Cardiac muscle cell (in vitro differentiated cells and primary cell): ENCODE results near the gene PDE7B. TPM values are rescaled to one million over a fixed set of nuclear protein-coding genes. Genes with fewer than 3 reads are reported as not detected.
A peak's percentile ranks its signal among the peaks of the same experiment; 100 is the strongest.

Experiments used
- DNase-seq, 2 donors: peaks; one replicate each; pipeline versions ENCODE4 v3.0.0 to v3.0.0-alpha.2; 2010 to 2017; ENCODE audit warnings: low read depth in 1 of 2, low spot score in 1 of 2
- H3K27ac ChIP-seq: fragments of 200-600 bp; sonication (generic); 2 replicates; pipeline ENCODE4 v1.5.1; 2016
- H3K27me3 ChIP-seq: fragments of 200-600 bp; sonication (generic); 2 replicates; pipeline ENCODE4 v1.6.0; 2016; ENCODE audit warnings: control low read depth
- H3K36me3 ChIP-seq: fragments of 200-600 bp; sonication (generic); 2 replicates; pipeline ENCODE4 v1.5.1; 2016; ENCODE audit warnings: control low read depth
- H3K4me1 ChIP-seq: fragments of 200-600 bp; sonication (generic); 2 replicates; pipeline ENCODE4 v1.8.1; 2017; ENCODE audit warnings: low read depth, mild to moderate bottlenecking, mixed run types
- H3K4me3 ChIP-seq: fragments of 200-600 bp; sonication (generic); 2 replicates; pipeline ENCODE4 v1.5.1; 2016; ENCODE audit warnings: mild to moderate bottlenecking
- H3K9me3 ChIP-seq: fragments of 200-600 bp; sonication (generic); 2 replicates; pipeline ENCODE4 v1.5.1; 2017; ENCODE audit warnings: low read depth, mild to moderate bottlenecking, control low read depth
- CTCF ChIP-seq: IDR thresholded peaks from 2 replicates; pipeline ENCODE4 v1.5.1; 2012; ENCODE audit warnings: low read depth, mild to moderate bottlenecking, low read length
- polyA plus RNA-seq: library from polyadenylated mRNA; unstranded; fragments of >200 nt; fragmentation: Nextera tagmentation; extraction: Ambion mirVana; gene quantifications from 2 replicates; pipeline ENCODE4 v1.2.1, GENCODE V29; 2016
- total RNA-seq: library from RNA; depleted of rRNA; stranded (reverse); fragments of >200 nt; gene quantifications from 2 replicates; pipeline ENCODE4 v1.2.3, GENCODE V29; 2016

Gene PDE7B
- total and polyA plus RNA-seq, 2 experiments from 2014 or later: 0.04 to 0.60 TPM

- Histone ChIP-seq H3K4me1 (peaks cover 3% of the 10 kb centered on the region), H3K36me3 (no peaks in the 10 kb centered on the region), H3K27ac (no peak overlapping the region), H3K4me3 (no peak overlapping the region), H3K9me3 (no peaks in the 10 kb centered on the region), H3K27me3 (no peaks in the 10 kb centered on the region)
- no peak for TF ChIP-seq CTCF
- no peak for DNase-seq
These were observed 99.7 kb downstream of the PDE7B start for GRCh38 chr6:135951169-135951568.

GRCh38 chr6:135953818-135954217 lies 102.3 kb downstream of the PDE7B start:
- Histone ChIP-seq H3K27me3 (no peaks in the 10 kb centered on the region), H3K36me3 (no peaks in the 10 kb centered on the region), H3K27ac (no peak overlapping the region), H3K9me3 (no peaks in the 10 kb centered on the region), H3K4me3 (no peak overlapping the region), H3K4me1 (peaks cover 3% of the 10 kb centered on the region)
- no peak for TF ChIP-seq CTCF
- DNase-seq: no peak

- H3K27ac ChIP-seq: no peak overlapping the region
These were observed 103.6 kb downstream of the PDE7B start for GRCh38 chr6:135955099-135955498.

GRCh38 chr6:135962731-135963130 lies 111.2 kb downstream of the PDE7B start:
- Histone ChIP-seq H3K27me3 (no peaks in the 10 kb centered on the region), H3K4me1 (no peaks in the 10 kb centered on the region), H3K4me3 (no peak overlapping the region), H3K27ac (no peak overlapping the region), H3K36me3 (no peaks in the 10 kb centered on the region), H3K9me3 (no peaks in the 10 kb centered on the region)
- DNase-seq: peak in 1 of 2 donors; percentile 92
- no peak for TF ChIP-seq CTCF

More at GRCh38 chr6:135955099-135955498, 103.6 kb downstream of the PDE7B start:
- H3K27me3 ChIP-seq: no peaks in the 10 kb centered on the region
- H3K4me1 ChIP-seq: peaks cover 3% of the 10 kb centered on the region
- no peaks in the 10 kb centered on the region for H3K36me3 ChIP-seq
- no peak overlapping the region for H3K4me3 ChIP-seq
- no peak for DNase-seq
- no peak for TF ChIP-seq CTCF
- H3K9me3 ChIP-seq: no peaks in the 10 kb centered on the region

GRCh38 chr6:135970750-135971149 lies 119.2 kb downstream of the PDE7B start:
- Histone ChIP-seq H3K36me3 (no peaks in the 10 kb centered on the region), H3K4me1 (no peaks in the 10 kb centered on the region)
- TF ChIP-seq CTCF: no peak

GRCh38 chr6:135971351-135971750 lies 119.8 kb downstream of the PDE7B start:
- Histone ChIP-seq H3K4me3 (no peak overlapping the region), H3K27ac (no peak overlapping the region), H3K4me1 (no peaks in the 10 kb centered on the region), H3K27me3 (no peaks in the 10 kb centered on the region), H3K9me3 (no peaks in the 10 kb centered on the region), H3K36me3 (no peaks in the 10 kb centered on the region)
- no peak for TF ChIP-seq CTCF
- DNase-seq: no peak

More at GRCh38 chr6:135970750-135971149, 119.2 kb downstream of the PDE7B start:
- H3K4me3 ChIP-seq: no peak overlapping the region
- H3K27me3 ChIP-seq: no peaks in the 10 kb centered on the region
- no peaks in the 10 kb centered on the region for H3K9me3 ChIP-seq
- no peak for DNase-seq
- no peak overlapping the region for H3K27ac ChIP-seq
